ENCODE data around the gene UBXN4. TPM values are rescaled to one million over a fixed set of nuclear protein-coding genes. Genes with fewer than 3 reads are reported as not detected.

UBXN4 gene
- polyA plus RNA-seq, 1 of the 3 experiments (the other 2 are of a cell fraction) = 32.7 TPM

GRCh38 chr2:135792401-135793150, 50.9 kb downstream of the UBXN4 start:
- no peaks in the 10 kb centered on the region for H3K9me2 ChIP-seq
- DNase-seq = no peak
- no peaks in the 10 kb centered on the region for H3K9me3 ChIP-seq
- ChIA-PET POLR2A (no interaction called here), CTCF (interaction anchor here (1.3 to 2.0 kb wide), 2 partner anchors 13 to 788 kb away, joined by 3 to 10 read pairs; no protein-coding TSS in a partner anchor)
- H3K27ac ChIP-seq (ENCODE audit: low read depth in 2 of 2, low read length in 1 of 2) = no peak overlapping the region
- H3K79me2 ChIP-seq (ENCODE audit: insufficient read depth) = no peaks in the 10 kb centered on the region
- no peaks in the 10 kb centered on the region for H3F3A ChIP-seq (replicated peaks; ENCODE audit: insufficient read depth)
- no peak overlapping the region for H3K4me3 ChIP-seq (ENCODE audit: low read depth in 2 of 2, low read length in 1 of 2)
- no peaks in the 10 kb centered on the region for H3K27me3 ChIP-seq (ENCODE audit: insufficient read depth)
- TF ChIP-seq, protein P1, sequence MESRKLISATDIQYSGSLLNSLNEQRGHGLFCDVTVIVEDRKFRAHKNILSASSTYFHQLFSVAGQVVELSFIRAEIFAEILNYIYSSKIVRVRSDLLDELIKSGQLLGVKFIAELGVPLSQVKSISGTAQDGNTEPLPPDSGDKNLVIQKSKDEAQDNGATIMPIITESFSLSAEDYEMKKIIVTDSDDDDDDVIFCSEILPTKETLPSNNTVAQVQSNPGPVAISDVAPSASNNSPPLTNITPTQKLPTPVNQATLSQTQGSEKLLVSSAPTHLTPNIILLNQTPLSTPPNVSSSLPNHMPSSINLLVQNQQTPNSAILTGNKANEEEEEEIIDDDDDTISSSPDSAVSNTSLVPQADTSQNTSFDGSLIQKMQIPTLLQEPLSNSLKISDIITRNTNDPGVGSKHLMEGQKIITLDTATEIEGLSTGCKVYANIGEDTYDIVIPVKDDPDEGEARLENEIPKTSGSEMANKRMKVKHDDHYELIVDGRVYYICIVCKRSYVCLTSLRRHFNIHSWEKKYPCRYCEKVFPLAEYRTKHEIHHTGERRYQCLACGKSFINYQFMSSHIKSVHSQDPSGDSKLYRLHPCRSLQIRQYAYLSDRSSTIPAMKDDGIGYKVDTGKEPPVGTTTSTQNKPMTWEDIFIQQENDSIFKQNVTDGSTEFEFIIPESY (IDR thresholded peaks at IDR 0.05; ENCODE audit: borderline replicate concordance, low read depth) = no peak
- TF ChIP-seq YY1 (IDR thresholded peaks at IDR 0.05; ENCODE audit: low read depth) (no peak), SMC3 (IDR thresholded peaks at IDR 0.05; ENCODE audit: low read depth, low read length) (no peak), TEAD4 (IDR thresholded peaks at IDR 0.05; ENCODE audit: borderline replicate concordance, insufficient read depth) (no peak), NFIC (IDR thresholded peaks at IDR 0.05; ENCODE audit: borderline replicate concordance) (no peak), RCOR1 (IDR thresholded peaks at IDR 0.05; ENCODE audit: low read length) (no peak), EZH2phosphoT487 (IDR thresholded peaks at IDR 0.05; ENCODE audit: borderline replicate concordance, low read depth) (no peak), USF2 (IDR thresholded peaks at IDR 0.05; ENCODE audit: borderline replicate concordance, low read depth, low read length) (no peak), MEF2A (IDR thresholded peaks at IDR 0.05; ENCODE audit: borderline replicate concordance, low read depth) (no peak), CHD2 (IDR thresholded peaks at IDR 0.05; ENCODE audit: low read length, partially characterized antibody) (no peak), TCF12 (IDR thresholded peaks at IDR 0.05) (no peak), SIN3A (IDR thresholded peaks at IDR 0.05; ENCODE audit: borderline replicate concordance, low read depth, low read length) (no peak), FOXJ3 (CRISPR knock-in tag; IDR thresholded peaks at IDR 0.05) (no peak), TAF1 (IDR thresholded peaks at IDR 0.05; ENCODE audit: borderline replicate concordance, low read depth, low read length) (no peak), MAX (IDR thresholded peaks at IDR 0.05; ENCODE audit: low read depth) (no peak), RFX5 (IDR thresholded peaks at IDR 0.05; ENCODE audit: low read length) (no peak)
- TF ChIP-seq, protein P2, sequence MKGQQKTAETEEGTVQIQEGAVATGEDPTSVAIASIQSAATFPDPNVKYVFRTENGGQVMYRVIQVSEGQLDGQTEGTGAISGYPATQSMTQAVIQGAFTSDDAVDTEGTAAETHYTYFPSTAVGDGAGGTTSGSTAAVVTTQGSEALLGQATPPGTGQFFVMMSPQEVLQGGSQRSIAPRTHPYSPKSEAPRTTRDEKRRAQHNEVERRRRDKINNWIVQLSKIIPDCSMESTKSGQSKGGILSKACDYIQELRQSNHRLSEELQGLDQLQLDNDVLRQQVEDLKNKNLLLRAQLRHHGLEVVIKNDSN (IDR thresholded peaks at IDR 0.05; ENCODE audit: borderline replicate concordance, low read depth) = no peak
- H3K36me3 ChIP-seq (replicated peaks in 1 of 2; ENCODE audit: control insufficient read depth in 1 of 2, insufficient read depth in 2 of 2, low read length in 1 of 2) = peaks cover 3 to 7% of the 10 kb centered on the region in 2 experiments
- H3K9ac ChIP-seq = no peak overlapping the region
- WGBS (ENCODE audit: low lambda C conversion rate) = 71% methylated on average over 6 of the region's 7 CpGs
- H3K4me1 ChIP-seq (ENCODE audit: control insufficient read depth in 1 of 2, insufficient read depth in 2 of 2, low read depth in 1 of 2, low read length in 1 of 2) = no peaks in the 10 kb centered on the region; a peak in 1 of 4 replicates
- H4K20me1 ChIP-seq (ENCODE audit: insufficient read depth) = no peaks in the 10 kb centered on the region
- H2AFZ ChIP-seq (ENCODE audit: low read depth) = no peak overlapping the region
- H3K4me2 ChIP-seq = no peak overlapping the region
